GM12864 (cell line): ENCODE data around the gene CREB3L4.
A peak's percentile ranks its signal among the peaks of the same experiment; 100 is the strongest.

ENCODE experiments used
- DNase-seq: peaks from one replicate; pipeline ENCODE4 v3.0.0-alpha.2; 2011; ENCODE audit warnings: low read depth
- H3K4me3 ChIP-seq: 2 replicates; pipeline ENCODE4 v1.5.1; 2011; ENCODE audit warnings: mild to moderate bottlenecking, low read depth, low read length, control low read depth
- CTCF ChIP-seq: IDR thresholded peaks from 2 replicates; pipeline ENCODE4 v1.5.1; 2011; ENCODE audit warnings: low read depth, mild to moderate bottlenecking, moderate library complexity, low read length, control low read depth, inconsistent platforms; ENCODE audit errors: missing control alignments

CREB3L4 gene

GRCh38 chr1:153922972-153923925, 44.5 kb upstream of the CREB3L4 start, which contains the start of gene GATAD2B:
Gene GATAD2B, minus strand, starts transcription at chr1:153922972. Its CDS starts 94,625 bp downstream, at chr1:153828347.
- peak; percentile 100 for DNase-seq
- no peak for TF ChIP-seq CTCF

GRCh38 chr1:153926405-153926804, 41.3 kb upstream of the CREB3L4 start:
- no peak for DNase-seq
- no peak overlapping the region for H3K4me3 ChIP-seq
- TF ChIP-seq CTCF, result no peak

More at GRCh38 chr1:153922972-153923925, 44.5 kb upstream of the CREB3L4 start, which contains the start of gene GATAD2B:
- H3K4me3 ChIP-seq, result peak within 1 kb of the TSS; percentile 72

GRCh38 chr1:153928245-153928644, 39.5 kb upstream of the CREB3L4 start:
- no peak for TF ChIP-seq CTCF
- DNase-seq, result no peak

GRCh38 chr1:153928791-153929341, 38.8 kb upstream of the CREB3L4 start:
- no peak for DNase-seq
- no peak for TF ChIP-seq CTCF
- no peak overlapping the region for H3K4me3 ChIP-seq

More at GRCh38 chr1:153928245-153928644, 39.5 kb upstream of the CREB3L4 start:
- H3K4me3 ChIP-seq, result no peak overlapping the region

GRCh38 chr1:153929426-153929825, 38.3 kb upstream of the CREB3L4 start:
- no peak overlapping the region for H3K4me3 ChIP-seq
- TF ChIP-seq CTCF, result no peak

GRCh38 chr1:153929981-153930948, 37.4 kb upstream of the CREB3L4 start:
- H3K4me3 ChIP-seq, result no peak overlapping the region
- no peak for TF ChIP-seq CTCF
- no peak for DNase-seq

More at GRCh38 chr1:153929426-153929825, 38.3 kb upstream of the CREB3L4 start:
- DNase-seq, result no peak
